Limb (tissue), 2 donors: Measurements from ENCODE around the gene GRIK3.

Experiments
- DNase-seq, 2 donors: peaks; one replicate each; pipeline ENCODE4 v3.0.0-alpha.2; 2016; ENCODE audit errors: extremely low spot score in 2 of 2

Gene GRIK3

GRCh38 chr1:36793452-36793851 is 240.9 kb downstream of the GRIK3 start:
- no peak for DNase-seq

GRCh38 chr1:36792292-36792691 is 242.0 kb downstream of the GRIK3 start:
- no peak for DNase-seq

- DNase-seq = no peak
Observed at GRCh38 chr1:36790191-36790590, 244.1 kb downstream of the GRIK3 start.

- no peak for DNase-seq
Observed at GRCh38 chr1:36789535-36789934, 244.8 kb downstream of the GRIK3 start.

- no peak for DNase-seq
Observed at GRCh38 chr1:36787312-36787913, 246.9 kb downstream of the GRIK3 start.

- no peak for DNase-seq
Observed at GRCh38 chr1:36786425-36786824, 247.9 kb downstream of the GRIK3 start.

GRCh38 chr1:36784147-36784859 is 250.0 kb downstream of the GRIK3 start:
- DNase-seq = no peak

GRCh38 chr1:36783475-36783874 is 250.8 kb downstream of the GRIK3 start:
- no peak for DNase-seq

GRCh38 chr1:36782785-36783184 is 251.5 kb downstream of the GRIK3 start:
- no peak for DNase-seq

- no peak for DNase-seq
Observed at GRCh38 chr1:36782085-36782484, 252.2 kb downstream of the GRIK3 start.

GRCh38 chr1:36781098-36781497 is 253.2 kb downstream of the GRIK3 start:
- DNase-seq = no peak

- no peak for DNase-seq
Observed at GRCh38 chr1:36778740-36779139, 255.6 kb downstream of the GRIK3 start.

GRCh38 chr1:36776948-36777831 is 257.1 kb downstream of the GRIK3 start:
- peak in 1 of 2 donors; percentile 42 for DNase-seq

GRCh38 chr1:36776256-36776655 is 258.1 kb downstream of the GRIK3 start:
- DNase-seq = no peak

- DNase-seq = no peak
Observed at GRCh38 chr1:36775716-36776115, 258.6 kb downstream of the GRIK3 start.

- DNase-seq = no peak
Observed at GRCh38 chr1:36773827-36774541, 260.3 kb downstream of the GRIK3 start.

- no peak for DNase-seq
Observed at GRCh38 chr1:36772647-36773495, 261.4 kb downstream of the GRIK3 start.

- DNase-seq = no peak
Observed at GRCh38 chr1:36771660-36772284, 262.5 kb downstream of the GRIK3 start.

- no peak for DNase-seq
Observed at GRCh38 chr1:36771240-36771639, 263.1 kb downstream of the GRIK3 start.
